Trophoblast cell (in vitro differentiated cells and primary cell): ENCODE results near the gene PIP5K1C.

ENCODE experiments used
- DNase-seq, 2 donors: peaks; one replicate each; pipeline ENCODE4 v3.0.0-alpha.2; 2016
- H2AFZ ChIP-seq: 2 replicates; pipeline ENCODE4 v1.6.1; 2013; ENCODE audit warnings: low read length, moderate library complexity, mild to moderate bottlenecking; ENCODE audit not compliant: insufficient read depth, poor library complexity
- H2AK5ac ChIP-seq: 2 replicates; pipeline ENCODE4 v1.6.1; 2013; ENCODE audit warnings: mild to moderate bottlenecking, low read length
- H2BK120ac ChIP-seq: 2 replicates; pipeline ENCODE4 v1.6.1; 2013; ENCODE audit warnings: low read length, mild to moderate bottlenecking, moderate library complexity; ENCODE audit not compliant: insufficient read depth, poor library complexity
- H2BK12ac ChIP-seq: 2 replicates; pipeline ENCODE4 v1.6.1; 2013; ENCODE audit warnings: mild to moderate bottlenecking, low read length, moderate library complexity
- H2BK5ac ChIP-seq: 2 replicates; pipeline ENCODE4 v1.6.1; 2013; ENCODE audit warnings: low read length, low read depth, moderate library complexity, mild to moderate bottlenecking; ENCODE audit not compliant: poor library complexity
- H3K14ac ChIP-seq: 2 replicates; pipeline ENCODE4 v1.6.1; 2013; ENCODE audit warnings: mild to moderate bottlenecking, low read length
- H3K18ac ChIP-seq: 2 replicates; pipeline ENCODE4 v1.6.1; 2013; ENCODE audit warnings: mild to moderate bottlenecking, low read length
- H3K23ac ChIP-seq: 2 replicates; pipeline ENCODE4 v1.6.1; 2013; ENCODE audit warnings: low read length
- H3K27ac ChIP-seq: 2 replicates; pipeline ENCODE4 v1.5.1; 2013; ENCODE audit warnings: low read depth, mild to moderate bottlenecking, inconsistent platforms, low read length, moderate library complexity
- H3K27me3 ChIP-seq: 2 replicates; pipeline ENCODE4 v1.6.1; 2013; ENCODE audit warnings: inconsistent platforms, mild to moderate bottlenecking, low read length, moderate library complexity; ENCODE audit not compliant: insufficient read depth
- H3K36me3 ChIP-seq, 2 experiments: 1 replicate in 1 of 2; 2 replicates in 1 of 2; pipeline ENCODE4 v1.6.1; 2013; ENCODE audit warnings: low read length in 2 of 2, mild to moderate bottlenecking in 2 of 2, moderate library complexity in 1 of 2; ENCODE audit not compliant: insufficient read depth in 2 of 2, control insufficient read depth in 1 of 2
- H3K4ac ChIP-seq: 2 replicates; pipeline ENCODE4 v1.6.1; 2013; ENCODE audit warnings: low read depth, mild to moderate bottlenecking, low read length, moderate library complexity
- H3K4me1 ChIP-seq, 2 experiments: 1 replicate in 1 of 2; 2 replicates in 1 of 2; pipeline ENCODE4 v1.6.1; 2013; ENCODE audit warnings: low read length in 2 of 2, mild to moderate bottlenecking in 2 of 2, moderate library complexity in 1 of 2; ENCODE audit not compliant: insufficient read depth in 2 of 2, control insufficient read depth in 1 of 2
- H3K4me2 ChIP-seq: 2 replicates; pipeline ENCODE4 v1.6.1; 2013; ENCODE audit warnings: inconsistent platforms, mild to moderate bottlenecking, low read length, moderate library complexity
- H3K4me3 ChIP-seq: 2 replicates; pipeline ENCODE4 v1.5.1; 2013; ENCODE audit warnings: mild to moderate bottlenecking, low read depth, low read length, inconsistent platforms
- H3K79me1 ChIP-seq: one replicate; pipeline ENCODE4 v1.6.1; 2013; ENCODE audit warnings: low read length
- H3K79me2 ChIP-seq: 2 replicates; pipeline ENCODE4 v1.6.1; 2013; ENCODE audit warnings: low read length, mild to moderate bottlenecking; ENCODE audit not compliant: control insufficient read depth, insufficient read depth, poor library complexity
- H3K9ac ChIP-seq: 2 replicates; pipeline ENCODE4 v1.6.1; 2013; ENCODE audit warnings: mild to moderate bottlenecking, low read length
- H3K9me3 ChIP-seq: 2 replicates; pipeline ENCODE4 v1.6.1; 2013; ENCODE audit warnings: low read depth, mild to moderate bottlenecking, control low read depth, inconsistent platforms, low read length; ENCODE audit not compliant: insufficient read depth
- H4K12ac ChIP-seq: 2 replicates; pipeline ENCODE4 v1.6.1; 2013; ENCODE audit warnings: low read depth, mild to moderate bottlenecking, low read length, moderate library complexity
- H4K8ac ChIP-seq: 2 replicates; pipeline ENCODE4 v1.6.1; 2013; ENCODE audit warnings: low read depth, mild to moderate bottlenecking, low read length, moderate library complexity
- H4K91ac ChIP-seq: one replicate; pipeline ENCODE4 v1.6.1; 2013; ENCODE audit warnings: low read depth, mild to moderate bottlenecking, low read length, moderate library complexity
- WGBS: extraction: QIAGEN DNeasy Blood & Tissue Kit; methylation state at CpG from one replicate; pipeline ENCODE4 v1.1.7; 2013; ENCODE audit warnings: missing lambda C conversion rate; ENCODE audit not compliant: insufficient read length, insufficient coverage; ENCODE audit errors: extremely low coverage; 5-methylcytosine and 5-hydroxymethylcytosine counted together

PIP5K1C gene

GRCh38 chr19:3694361-3695123 is 5.7 kb downstream of the PIP5K1C start:
- Histone ChIP-seq H3K23ac (no peak overlapping the region), H4K12ac (peak overlapping the region; percentile 17), H2BK120ac (no peak overlapping the region), H3K79me2 (peaks cover 10% of the 10 kb centered on the region), H2AK5ac (no peak overlapping the region), H3K18ac (peak overlapping the region; percentile 15), H4K91ac (no peak overlapping the region), H2BK12ac (no peak overlapping the region), H3K9me3 (peaks cover 6% of the 10 kb centered on the region), H2AFZ (no peak overlapping the region), H3K4me1 (peaks cover 6 to 7% of the 10 kb centered on the region in 2 experiments), H3K79me1 (peaks cover 2% of the 10 kb centered on the region), H4K8ac (no peak overlapping the region), H3K9ac (no peak overlapping the region), H3K27ac (no peak overlapping the region), H2BK5ac (no peak overlapping the region), H3K36me3 (peaks cover 6 to 12% of the 10 kb centered on the region in 2 experiments), H3K4ac (peak overlapping the region; percentile 19), H3K4me3 (no peak overlapping the region), H3K27me3 (no peaks in the 10 kb centered on the region), H3K14ac (no peak overlapping the region), H3K4me2 (no peak overlapping the region)
- WGBS: no CpG with 5 or more reads among the region's 42 CpGs
- DNase-seq: no peak

GRCh38 chr19:3693025-3693925 is 7.0 kb downstream of the PIP5K1C start:
- Histone ChIP-seq H4K8ac (no peak overlapping the region), H3K14ac (no peak overlapping the region), H2BK120ac (no peak overlapping the region), H3K27me3 (no peaks in the 10 kb centered on the region), H3K79me1 (peaks cover under 1% of the 10 kb centered on the region), H4K91ac (no peak overlapping the region), H3K23ac (no peak overlapping the region), H2AFZ (no peak overlapping the region), H2BK5ac (no peak overlapping the region), H3K36me3 (peaks cover 6 to 12% of the 10 kb centered on the region in 2 experiments), H3K27ac (no peak overlapping the region), H3K4ac (no peak overlapping the region), H3K9ac (no peak overlapping the region), H3K4me1 (peaks cover 1 to 2% of the 10 kb centered on the region in 2 experiments), H3K18ac (peak overlapping the region; percentile 16), H2AK5ac (no peak overlapping the region), H3K9me3 (peaks cover 6% of the 10 kb centered on the region), H4K12ac (no peak overlapping the region), H2BK12ac (no peak overlapping the region), H3K4me2 (no peak overlapping the region), H3K4me3 (no peak overlapping the region), H3K79me2 (peaks cover 6% of the 10 kb centered on the region)
- DNase-seq: no peak
- WGBS: no CpG with 5 or more reads among the region's 34 CpGs

- no peak overlapping the region for H3K23ac ChIP-seq
- no peak overlapping the region for H3K4me3 ChIP-seq
- H3K9me3 ChIP-seq: peaks cover 6% of the 10 kb centered on the region
- peaks cover 3% of the 10 kb centered on the region for H3K79me1 ChIP-seq
- H3K14ac ChIP-seq: no peak overlapping the region
- H3K36me3 ChIP-seq: peaks cover 6 to 12% of the 10 kb centered on the region in 2 experiments
- H3K27me3 ChIP-seq: no peaks in the 10 kb centered on the region
- H3K18ac ChIP-seq: no peak overlapping the region
- no peak overlapping the region for H2AK5ac ChIP-seq
- peak overlapping the region; percentile 30 for H3K4ac ChIP-seq
- no peak overlapping the region for H3K9ac ChIP-seq
- H3K4me1 ChIP-seq: peaks cover 5 to 10% of the 10 kb centered on the region in 2 experiments
- no peak overlapping the region for H2BK12ac ChIP-seq
- DNase-seq: peak in 1 of 2 donors; percentile 40
- H4K91ac ChIP-seq: no peak overlapping the region
- H3K79me2 ChIP-seq: no peaks in the 10 kb centered on the region
- H3K27ac ChIP-seq: no peak overlapping the region
- no peak overlapping the region for H2AFZ ChIP-seq
- WGBS: no CpG with 5 or more reads among the region's 25 CpGs
- no peak overlapping the region for H2BK120ac ChIP-seq
- no peak overlapping the region for H3K4me2 ChIP-seq
- no peak overlapping the region for H4K8ac ChIP-seq
- H2BK5ac ChIP-seq: no peak overlapping the region
- no peak overlapping the region for H4K12ac ChIP-seq
Measured at GRCh38 chr19:3692141-3693024, 7.9 kb downstream of the PIP5K1C start.

- Histone ChIP-seq H3K4ac (no peak overlapping the region), H3K9ac (no peak overlapping the region), H3K79me1 (peaks cover 3% of the 10 kb centered on the region), H3K4me2 (no peak overlapping the region), H3K9me3 (peaks cover 4% of the 10 kb centered on the region), H3K79me2 (no peaks in the 10 kb centered on the region), H3K4me1 (peaks cover 7 to 11% of the 10 kb centered on the region in 2 experiments), H3K18ac (no peak overlapping the region), H3K4me3 (no peak overlapping the region), H4K8ac (no peak overlapping the region), H3K27me3 (no peaks in the 10 kb centered on the region), H2AK5ac (no peak overlapping the region), H2AFZ (no peak overlapping the region), H3K23ac (no peak overlapping the region), H4K91ac (no peak overlapping the region), H3K27ac (no peak overlapping the region), H2BK12ac (no peak overlapping the region), H2BK5ac (no peak overlapping the region), H3K36me3 (peaks cover 6 to 12% of the 10 kb centered on the region in 2 experiments), H2BK120ac (no peak overlapping the region), H3K14ac (no peak overlapping the region), H4K12ac (no peak overlapping the region)
- WGBS: no CpG with 5 or more reads among the region's 18 CpGs
- no peak for DNase-seq
Measured at GRCh38 chr19:3691726-3692125, 8.5 kb downstream of the PIP5K1C start.
